CD4-positive, CD25-positive, alpha-beta regulatory T cell (primary cell): Measurements from ENCODE around the gene SUPT4H1. TPM values are rescaled to one million over a fixed set of nuclear protein-coding genes. Genes with fewer than 3 reads are reported as not detected.

ENCODE experiments used
- ATAC-seq, 2 donors: fragments of 150-1000 bp; cut with Tn5 transposase; one replicate each; pipeline ENCODE4 v1.10.0; 2021; ENCODE audit warnings: low read depth in 2 of 2, moderate number of reproducible peaks in 2 of 2, moderate library complexity in 1 of 2
- DNase-seq, 3 donors: peaks; one replicate each; pipeline versions ENCODE4 v3.0.0 to v3.0.0-alpha.2; 2012 to 2022; ENCODE audit warnings: mixed read lengths in 1 of 3
- H3K27ac ChIP-seq: one replicate; pipeline ENCODE4 v1.7.0; 2013; ENCODE audit warnings: mild to moderate bottlenecking, low read length; ENCODE audit not compliant: insufficient read depth, poor library complexity, severe bottlenecking
- H3K27me3 ChIP-seq: one replicate; pipeline ENCODE4 v1.7.0; 2013; ENCODE audit warnings: low read length; ENCODE audit not compliant: control insufficient read depth, insufficient read depth
- H3K36me3 ChIP-seq: one replicate; pipeline ENCODE4 v1.7.0; 2013; ENCODE audit warnings: mild to moderate bottlenecking, low read length, moderate library complexity; ENCODE audit not compliant: control insufficient read depth, insufficient read depth
- H3K4me1 ChIP-seq: 2 replicates; pipeline ENCODE4 v1.7.0; 2013; ENCODE audit warnings: mild to moderate bottlenecking, low read length; ENCODE audit not compliant: insufficient read depth, control insufficient read depth, poor library complexity, severe bottlenecking
- H3K4me3 ChIP-seq: one replicate; pipeline ENCODE4 v1.7.0; 2013; ENCODE audit warnings: low read depth, mild to moderate bottlenecking, low read length, moderate library complexity
- H3K9me3 ChIP-seq, 2 experiments: 1 replicate in 1 of 2; 2 replicates in 1 of 2; pipeline ENCODE4 v1.7.0; 2013; ENCODE audit warnings: low read length in 2 of 2, mild to moderate bottlenecking in 1 of 2, moderate library complexity in 1 of 2; ENCODE audit not compliant: control insufficient read depth in 2 of 2
- H3K27ac Mint-ChIP-seq, 3 donors: one replicate each; pipeline ENCODE4 v1.8.0; 2020 to 2022; ENCODE audit warnings: mild to moderate bottlenecking in 3 of 3, mixed read lengths in 3 of 3, moderate library complexity in 2 of 3
- H3K27me3 Mint-ChIP-seq: one replicate; pipeline ENCODE4 v1.8.0; 2022; ENCODE audit warnings: mild to moderate bottlenecking, mixed read lengths
- H3K36me3 Mint-ChIP-seq: one replicate; pipeline ENCODE4 v1.8.0; 2020; ENCODE audit warnings: mixed read lengths
- H3K4me1 Mint-ChIP-seq, 4 donors: one replicate each; pipeline ENCODE4 v1.8.0; 2020 to 2022; ENCODE audit warnings: mixed read lengths in 4 of 4, mild to moderate bottlenecking in 1 of 4
- H3K4me3 Mint-ChIP-seq, 4 donors: one replicate each; pipeline ENCODE4 v1.8.0; 2020 to 2022; ENCODE audit warnings: mild to moderate bottlenecking in 4 of 4, mixed read lengths in 4 of 4, moderate library complexity in 3 of 4
- H3K9me3 Mint-ChIP-seq, 7 donors: one replicate each; pipeline ENCODE4 v1.8.0; 2020 to 2022; ENCODE audit warnings: mixed read lengths in 7 of 7, mild to moderate bottlenecking in 3 of 7, moderate library complexity in 2 of 7
- polyA plus RNA-seq, 4 donors: library from polyadenylated mRNA; unstranded; fragments of 300-500 nt; fragmentation: Illumina TruSeq; gene quantifications; one replicate each; pipeline ENCODE4 v1.2.3, GENCODE V29; 2021
- total RNA-seq: library from RNA; stranded (reverse); gene quantifications from one replicate; pipeline ENCODE4 v1.2.3, GENCODE V29; 2022

Gene SUPT4H1
- total and polyA plus RNA-seq, 5 donors from 2014 or later: 52.6 to 177 (median 126) TPM

GRCh38 chr17:58394534-58395223, 42.7 kb upstream of the SUPT4H1 start:
- Mint-ChIP-seq H3K27me3 (no peaks in the 10 kb centered on the region), H3K4me3 (no peak overlapping the region), H3K4me1 (peaks cover 0 to 4% (median 0%) of the 10 kb centered on the region in 4 donors), H3K36me3 (peaks cover 5% of the 10 kb centered on the region), H3K27ac (no peak overlapping the region), H3K9me3 (peaks cover 0 to 2% (median 0%) of the 10 kb centered on the region in 7 donors)
- Histone ChIP-seq H3K27me3 (no peaks in the 10 kb centered on the region), H3K9me3 (no peaks in the 10 kb centered on the region), H3K27ac (no peak overlapping the region), H3K4me3 (no peak overlapping the region), H3K4me1 (no peaks in the 10 kb centered on the region), H3K36me3 (no peaks in the 10 kb centered on the region)
- DNase-seq (no peak), ATAC-seq (no peak)

GRCh38 chr17:58391302-58391984, 39.4 kb upstream of the SUPT4H1 start:
- H3K4me3 Mint-ChIP-seq: peak overlapping the region in 1 of 4 donors; percentile 55
- no peak overlapping the region for H3K27ac Mint-ChIP-seq
- Histone ChIP-seq H3K36me3 (no peaks in the 10 kb centered on the region), H3K4me1 (no peaks in the 10 kb centered on the region), H3K27ac (no peak overlapping the region), H3K9me3 (no peaks in the 10 kb centered on the region), H3K4me3 (no peak overlapping the region), H3K27me3 (no peaks in the 10 kb centered on the region)
- no peak for ATAC-seq
- peaks cover 9% of the 10 kb centered on the region for H3K36me3 Mint-ChIP-seq
- peaks cover 0 to 3% (median 0%) of the 10 kb centered on the region in 7 donors for H3K9me3 Mint-ChIP-seq
- H3K4me1 Mint-ChIP-seq: peaks cover 0 to 3% (median 0%) of the 10 kb centered on the region in 4 donors
- no peaks in the 10 kb centered on the region for H3K27me3 Mint-ChIP-seq
- DNase-seq: no peak

- no peak overlapping the region for H3K4me3 Mint-ChIP-seq
- Histone ChIP-seq H3K9me3 (no peaks in the 10 kb centered on the region), H3K4me3 (no peak overlapping the region), H3K27me3 (no peaks in the 10 kb centered on the region), H3K36me3 (no peaks in the 10 kb centered on the region), H3K4me1 (no peaks in the 10 kb centered on the region), H3K27ac (no peak overlapping the region)
- H3K27ac Mint-ChIP-seq: no peak overlapping the region
- peaks cover 0 to 3% (median 0%) of the 10 kb centered on the region in 7 donors for H3K9me3 Mint-ChIP-seq
- peaks cover 0 to 3% (median 0%) of the 10 kb centered on the region in 4 donors for H3K4me1 Mint-ChIP-seq
- H3K36me3 Mint-ChIP-seq: peaks cover 9% of the 10 kb centered on the region
- DNase-seq (no peak), ATAC-seq (no peak)
- no peaks in the 10 kb centered on the region for H3K27me3 Mint-ChIP-seq
These were observed 38.9 kb upstream of the SUPT4H1 start for GRCh38 chr17:58390884-58391283.

GRCh38 chr17:58388302-58389190, 36.5 kb upstream of the SUPT4H1 start:
- Histone ChIP-seq H3K36me3 (no peaks in the 10 kb centered on the region), H3K9me3 (no peaks in the 10 kb centered on the region), H3K4me1 (no peaks in the 10 kb centered on the region), H3K4me3 (no peak overlapping the region), H3K27me3 (no peaks in the 10 kb centered on the region), H3K27ac (no peak overlapping the region)
- no peak for ATAC-seq
- H3K4me1 Mint-ChIP-seq: peaks cover 0 to 5% (median 0%) of the 10 kb centered on the region in 4 donors
- no peak for DNase-seq
- H3K9me3 Mint-ChIP-seq: peaks cover 0 to 3% (median 0%) of the 10 kb centered on the region in 7 donors
- H3K27ac Mint-ChIP-seq: no peak overlapping the region
- H3K4me3 Mint-ChIP-seq: no peak overlapping the region
- peaks cover 9% of the 10 kb centered on the region for H3K36me3 Mint-ChIP-seq
- no peaks in the 10 kb centered on the region for H3K27me3 Mint-ChIP-seq

GRCh38 chr17:58387834-58388233, 35.8 kb upstream of the SUPT4H1 start:
- Histone ChIP-seq H3K27ac (no peak overlapping the region), H3K9me3 (no peaks in the 10 kb centered on the region), H3K4me1 (peaks cover 2% of the 10 kb centered on the region), H3K27me3 (no peaks in the 10 kb centered on the region), H3K4me3 (no peak overlapping the region), H3K36me3 (no peaks in the 10 kb centered on the region)
- Mint-ChIP-seq H3K36me3 (peaks cover 9% of the 10 kb centered on the region), H3K27ac (no peak overlapping the region), H3K9me3 (peaks cover 0 to 3% (median 0%) of the 10 kb centered on the region in 7 donors), H3K27me3 (no peaks in the 10 kb centered on the region), H3K4me3 (no peak overlapping the region), H3K4me1 (peaks cover 0 to 5% (median 3%) of the 10 kb centered on the region in 4 donors)
- no peak for DNase-seq
- ATAC-seq: no peak

- no peak overlapping the region for H3K4me3 Mint-ChIP-seq
- Histone ChIP-seq H3K4me3 (no peak overlapping the region), H3K4me1 (peaks cover 7% of the 10 kb centered on the region), H3K27ac (no peak overlapping the region), H3K36me3 (no peaks in the 10 kb centered on the region), H3K27me3 (no peaks in the 10 kb centered on the region), H3K9me3 (no peaks in the 10 kb centered on the region)
- DNase-seq (no peak), ATAC-seq (no peak)
- peaks cover 0 to 3% (median 0%) of the 10 kb centered on the region in 7 donors for H3K9me3 Mint-ChIP-seq
- no peaks in the 10 kb centered on the region for H3K27me3 Mint-ChIP-seq
- peaks cover 11 to 15% (median 15%) of the 10 kb centered on the region in 4 donors for H3K4me1 Mint-ChIP-seq
- peaks cover 6% of the 10 kb centered on the region for H3K36me3 Mint-ChIP-seq
- no peak overlapping the region for H3K27ac Mint-ChIP-seq
These were observed 34.7 kb upstream of the SUPT4H1 start for GRCh38 chr17:58386708-58387107.

GRCh38 chr17:58385359-58385899, 33.4 kb upstream of the SUPT4H1 start:
- no peak overlapping the region for H3K27ac Mint-ChIP-seq
- H3K9me3 Mint-ChIP-seq: peaks cover 0 to 3% (median 0%) of the 10 kb centered on the region in 7 donors
- H3K4me3 Mint-ChIP-seq: no peak overlapping the region
- Histone ChIP-seq H3K9me3 (no peaks in the 10 kb centered on the region), H3K4me3 (no peak overlapping the region), H3K36me3 (no peaks in the 10 kb centered on the region), H3K4me1 (peaks cover 7% of the 10 kb centered on the region), H3K27ac (no peak overlapping the region), H3K27me3 (no peaks in the 10 kb centered on the region)
- no peak for ATAC-seq
- H3K36me3 Mint-ChIP-seq: peaks cover 4% of the 10 kb centered on the region
- peaks cover 11 to 25% (median 19%) of the 10 kb centered on the region in 4 donors for H3K4me1 Mint-ChIP-seq
- H3K27me3 Mint-ChIP-seq: no peaks in the 10 kb centered on the region
- no peak for DNase-seq
